RCC 7860 (cell line): Measurements from ENCODE around the gene SHOC2.
A peak's percentile ranks its signal among the peaks of the same experiment; 100 is the strongest.

ENCODE experiments used
- DNase-seq: peaks from one replicate; pipeline ENCODE4 v3.0.0-alpha.2; 2015; ENCODE audit warnings: low spot score
- FAIRE-seq: peaks from 2 replicates; lab custom pipeline; 2012; peaks lifted over from hg19 to GRCh38; lab: Jason Lieb, UNC

Gene SHOC2

GRCh38 chr10:110944792-110945396, 25.5 kb downstream of the SHOC2 start:
- FAIRE-seq (no peak), DNase-seq (no peak)

GRCh38 chr10:110946496-110946895, 27.1 kb downstream of the SHOC2 start:
- no peak for FAIRE-seq

GRCh38 chr10:110947061-110947595, 27.7 kb downstream of the SHOC2 start:
- FAIRE-seq (no peak), DNase-seq (no peak)

More at GRCh38 chr10:110946496-110946895, 27.1 kb downstream of the SHOC2 start:
- DNase-seq, result no peak

- FAIRE-seq (no peak), DNase-seq (no peak)
Observed at GRCh38 chr10:110951381-110951780, 32.0 kb downstream of the SHOC2 start.

GRCh38 chr10:110957606-110958005, 38.2 kb downstream of the SHOC2 start:
- no peak for DNase-seq
- FAIRE-seq, result no peak

GRCh38 chr10:110959379-110960332, 40.3 kb downstream of the SHOC2 start:
- no peak for DNase-seq
- FAIRE-seq, result no peak

- DNase-seq, result no peak
- FAIRE-seq, result no peak
Observed at GRCh38 chr10:110960333-110960712, 40.9 kb downstream of the SHOC2 start.

- FAIRE-seq (no peak), DNase-seq (no peak)
Observed at GRCh38 chr10:110962443-110962842, 43.0 kb downstream of the SHOC2 start.

- FAIRE-seq, result no peak
- no peak for DNase-seq
Observed at GRCh38 chr10:110963162-110963561, 43.8 kb downstream of the SHOC2 start.

- DNase-seq (no peak), FAIRE-seq (no peak)
Observed at GRCh38 chr10:110964681-110965080, 45.3 kb downstream of the SHOC2 start.

- FAIRE-seq (no peak), DNase-seq (no peak)
Observed at GRCh38 chr10:110965216-110965615, 45.8 kb downstream of the SHOC2 start.

GRCh38 chr10:110966146-110966545, 46.7 kb downstream of the SHOC2 start:
- FAIRE-seq (no peak), DNase-seq (no peak)

- no peak for DNase-seq
- no peak for FAIRE-seq
Observed at GRCh38 chr10:110967009-110967630, 47.7 kb downstream of the SHOC2 start.

GRCh38 chr10:110967645-110968044, 48.2 kb downstream of the SHOC2 start:
- DNase-seq, result no peak
- no peak for FAIRE-seq

GRCh38 chr10:110969183-110969582, 49.8 kb downstream of the SHOC2 start:
- FAIRE-seq (no peak), DNase-seq (no peak)

- no peak for FAIRE-seq
- no peak for DNase-seq
Observed at GRCh38 chr10:110971638-110972037, 52.2 kb downstream of the SHOC2 start.

- FAIRE-seq (no peak), DNase-seq (no peak)
Observed at GRCh38 chr10:110972231-110973134, 53.1 kb downstream of the SHOC2 start.

- DNase-seq (no peak), FAIRE-seq (peak; percentile 60)
Observed at GRCh38 chr10:110973400-110973799, 54.0 kb downstream of the SHOC2 start.

GRCh38 chr10:110976577-110976976, 57.2 kb downstream of the SHOC2 start:
- DNase-seq (no peak), FAIRE-seq (no peak)

GRCh38 chr10:110977662-110978061, 58.3 kb downstream of the SHOC2 start:
- FAIRE-seq, result no peak
- no peak for DNase-seq
